ENCODE data around the gene ISG20L2.

The ISG20L2 gene

DNA sequence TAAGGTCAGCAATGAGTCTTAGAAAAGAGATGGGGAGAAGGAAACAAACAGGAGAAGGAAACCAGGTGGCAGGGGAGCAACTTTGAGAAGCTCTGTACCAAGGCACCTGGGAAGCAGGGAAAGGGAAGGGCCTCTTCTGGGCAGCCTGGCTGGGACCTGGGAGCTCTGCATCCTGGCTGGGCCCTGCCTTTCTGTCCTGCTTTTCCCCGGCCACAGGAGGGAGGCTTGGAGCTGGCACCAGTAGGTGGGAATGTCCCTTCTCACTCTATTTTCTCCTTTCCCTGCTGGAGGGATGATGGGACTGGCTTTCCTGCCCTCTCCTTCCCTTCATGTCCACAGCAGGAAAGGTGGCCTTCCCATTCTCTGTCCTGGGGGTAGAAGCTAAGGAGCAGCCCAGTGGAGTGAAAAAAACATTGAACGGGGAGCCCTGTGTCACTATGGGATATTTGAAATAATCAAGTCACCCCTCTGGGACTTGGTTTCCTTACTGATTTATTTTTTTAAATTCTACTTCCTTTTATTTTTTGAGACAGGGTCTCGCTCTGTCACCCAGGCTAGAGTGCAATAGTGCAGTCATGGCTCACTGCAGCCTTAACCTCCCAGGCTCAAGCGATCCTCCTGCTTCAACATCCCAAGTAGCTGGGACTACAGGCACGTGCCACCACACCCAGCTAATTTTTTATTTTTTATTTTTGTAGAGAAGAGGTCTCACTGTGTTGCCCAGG is 46.2 kb downstream of the ISG20L2 start:
- DNase-seq: no peak

- no peak for DNase-seq
Measured at GRCh38 chr1:156681196-156681960, 47.2 kb downstream of the ISG20L2 start.

DNA sequence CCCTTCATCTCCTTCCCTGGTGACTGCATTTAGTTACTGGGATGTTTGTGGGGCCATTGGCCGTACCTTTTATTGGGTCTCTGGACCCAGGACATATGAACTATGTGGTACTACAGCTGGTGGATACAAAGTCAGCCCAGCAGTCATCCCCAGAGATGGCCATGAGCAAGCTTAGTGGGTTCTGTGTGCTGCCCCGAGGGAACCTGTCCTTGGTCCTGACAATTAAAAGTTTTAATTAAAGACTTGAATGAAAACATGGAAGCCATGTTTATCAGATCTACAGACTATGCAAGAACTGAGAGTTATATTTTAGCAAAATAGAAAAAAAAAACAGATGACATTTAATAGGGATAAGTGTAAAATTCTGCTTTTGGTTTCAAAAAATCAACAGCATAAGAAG is 48.5 kb downstream of the ISG20L2 start:
- no peak for DNase-seq

GRCh38 chr1:156677616-156678596 is 50.7 kb downstream of the ISG20L2 start:
- peak; percentile 38 for DNase-seq

GRCh38 chr1:156676820-156677615 is 51.5 kb downstream of the ISG20L2 start, which contains the start of gene NES:
Gene NES, minus strand, starts transcription at chr1:156677407. Its CDS starts 143 bp downstream, at chr1:156677264.
- DNase-seq: no peak

- DNase-seq: no peak
Measured at GRCh38 chr1:156676114-156676819, 52.3 kb downstream of the ISG20L2 start.

- DNase-seq: no peak
Measured at GRCh38 chr1:156675210-156676113, 53.1 kb downstream of the ISG20L2 start.

DNA sequence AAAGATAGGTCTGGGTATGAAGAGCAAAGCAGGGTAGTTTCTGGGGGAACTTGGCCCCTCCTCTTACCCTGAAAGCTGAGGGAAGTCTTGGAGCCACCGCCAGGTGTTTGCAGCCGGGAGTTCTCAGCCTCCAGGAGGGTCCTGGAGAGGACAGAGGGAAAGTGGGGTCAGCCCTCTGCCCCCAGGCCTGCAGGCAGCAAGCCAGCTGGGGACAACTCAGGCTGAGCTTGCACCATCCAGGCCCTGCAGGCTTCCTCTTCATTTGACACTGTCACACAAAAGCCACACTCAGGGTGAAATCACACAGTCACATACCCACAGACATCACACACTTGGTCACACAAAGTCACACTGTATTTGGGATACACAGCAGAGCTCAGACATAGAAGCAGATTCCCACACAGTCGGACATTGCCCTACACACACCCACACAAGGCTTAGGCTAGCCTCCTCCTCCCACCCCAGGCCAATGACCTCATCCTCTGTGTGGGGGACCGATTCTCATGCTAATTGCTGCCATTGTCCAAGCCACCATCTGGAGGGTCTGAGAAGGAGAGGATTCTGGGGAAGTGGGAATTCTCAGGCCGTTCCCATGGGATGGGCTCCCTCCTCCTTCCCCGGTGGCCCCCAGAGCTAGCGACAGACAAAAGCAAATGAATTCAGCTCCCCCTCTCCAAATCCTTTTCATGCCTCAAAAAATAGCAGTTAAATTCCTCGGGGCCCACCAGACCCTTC is 55.0 kb downstream of the ISG20L2 start:
- no peak for DNase-seq
